ENCODE results near the gene PUSL1. TPM values are rescaled to one million over a fixed set of nuclear protein-coding genes. Genes with fewer than 3 reads are reported as not detected.

PUSL1 gene
- total and polyA plus RNA-seq, 2 experiments from 2014 or later, result 41.5 to 55.8 TPM

DNA sequence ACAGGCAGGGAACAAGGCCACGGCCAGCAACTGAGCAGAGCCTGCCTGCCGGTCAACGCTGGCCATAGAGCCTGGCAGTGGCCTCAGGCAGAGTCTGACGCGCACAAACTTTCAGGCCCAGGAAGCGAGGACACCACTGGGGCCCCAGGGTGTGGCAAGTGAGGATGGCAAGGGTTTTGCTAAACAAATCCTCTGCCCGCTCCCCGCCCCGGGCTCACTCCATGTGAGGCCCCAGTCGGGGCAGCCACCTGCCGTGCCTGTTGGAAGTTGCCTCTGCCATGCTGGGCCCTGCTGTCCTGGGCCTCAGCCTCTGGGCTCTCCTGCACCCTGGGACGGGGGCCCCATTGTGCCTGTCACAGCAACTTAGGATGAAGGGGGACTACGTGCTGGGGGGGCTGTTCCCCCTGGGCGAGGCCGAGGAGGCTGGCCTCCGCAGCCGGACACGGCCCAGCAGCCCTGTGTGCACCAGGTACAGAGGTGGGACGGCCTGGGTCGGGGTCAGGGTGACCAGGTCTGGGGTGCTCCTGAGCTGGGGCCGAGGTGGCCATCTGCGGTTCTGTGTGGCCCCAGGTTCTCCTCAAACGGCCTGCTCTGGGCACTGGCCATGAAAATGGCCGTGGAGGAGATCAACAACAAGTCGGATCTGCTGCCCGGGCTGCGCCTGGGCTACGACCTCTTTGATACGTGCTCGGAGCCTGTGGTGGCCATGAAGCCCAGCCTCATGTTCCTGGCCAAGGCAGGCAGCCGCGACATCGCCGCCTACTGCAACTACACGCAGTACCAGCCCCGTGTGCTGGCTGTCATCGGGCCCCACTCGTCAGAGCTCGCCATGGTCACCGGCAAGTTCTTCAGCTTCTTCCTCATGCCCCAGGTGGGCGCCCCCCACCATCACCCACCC is 22.9 kb downstream of the PUSL1 start, which contains the start of gene TAS1R3:
TAS1R3 (plus strand) TSS at position 213 of the 898 bp plus-strand sequence; CDS start at position 279, 66 bp downstream.
- Histone ChIP-seq H4K20me1 (replicated peaks; ENCODE audit: insufficient read depth) (no peaks in the 10 kb centered on the region), H3K36me3 (ENCODE audit: insufficient read depth) (no peaks in the 10 kb centered on the region)
- no peak; the same call in 2 of the 3 replicates for ATAC-seq

More for the DNA sequence above, 22.9 kb downstream of the PUSL1 start, which contains the start of gene TAS1R3:
- Mint-ChIP-seq H3K27me3 (ENCODE audit: insufficient read depth, low read depth, poor library complexity) (peaks cover 11% of the 10 kb centered on the region), H3K4me3 (no peak within 1 kb of the TSS), H3K36me3 (ENCODE audit: low read depth) (peaks cover 5% of the 10 kb centered on the region; the same call in 2 of the 3 replicates), H3K27ac (no peak within 1 kb of the TSS), H3K9me3 (no peaks in the 10 kb centered on the region), H3K4me1 (no peaks in the 10 kb centered on the region)
- TF ChIP-seq NANOG (IDR thresholded peaks at IDR 0.05; ENCODE audit: borderline replicate concordance), result no peak
- TF ChIP-seq CREB1 (CRISPR knock-in tag; IDR thresholded peaks at IDR 0.05; ENCODE audit: low read depth), result no peak
- no peak for TF ChIP-seq POLR2AphosphoS5 (IDR thresholded peaks at IDR 0.05; ENCODE audit: low read depth)
- no peak for TF ChIP-seq STAT1 (IDR thresholded peaks at IDR 0.05; ENCODE audit: unreplicated experiment)
- TF ChIP-seq, protein P1, sequence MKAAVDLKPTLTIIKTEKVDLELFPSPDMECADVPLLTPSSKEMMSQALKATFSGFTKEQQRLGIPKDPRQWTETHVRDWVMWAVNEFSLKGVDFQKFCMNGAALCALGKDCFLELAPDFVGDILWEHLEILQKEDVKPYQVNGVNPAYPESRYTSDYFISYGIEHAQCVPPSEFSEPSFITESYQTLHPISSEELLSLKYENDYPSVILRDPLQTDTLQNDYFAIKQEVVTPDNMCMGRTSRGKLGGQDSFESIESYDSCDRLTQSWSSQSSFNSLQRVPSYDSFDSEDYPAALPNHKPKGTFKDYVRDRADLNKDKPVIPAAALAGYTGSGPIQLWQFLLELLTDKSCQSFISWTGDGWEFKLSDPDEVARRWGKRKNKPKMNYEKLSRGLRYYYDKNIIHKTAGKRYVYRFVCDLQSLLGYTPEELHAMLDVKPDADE (IDR thresholded peaks at IDR 0.05), result no peak
- TF ChIP-seq ZNF114 (CRISPR knock-in tag; IDR thresholded peaks at IDR 0.05), result no peak
- TF ChIP-seq, protein P2, sequence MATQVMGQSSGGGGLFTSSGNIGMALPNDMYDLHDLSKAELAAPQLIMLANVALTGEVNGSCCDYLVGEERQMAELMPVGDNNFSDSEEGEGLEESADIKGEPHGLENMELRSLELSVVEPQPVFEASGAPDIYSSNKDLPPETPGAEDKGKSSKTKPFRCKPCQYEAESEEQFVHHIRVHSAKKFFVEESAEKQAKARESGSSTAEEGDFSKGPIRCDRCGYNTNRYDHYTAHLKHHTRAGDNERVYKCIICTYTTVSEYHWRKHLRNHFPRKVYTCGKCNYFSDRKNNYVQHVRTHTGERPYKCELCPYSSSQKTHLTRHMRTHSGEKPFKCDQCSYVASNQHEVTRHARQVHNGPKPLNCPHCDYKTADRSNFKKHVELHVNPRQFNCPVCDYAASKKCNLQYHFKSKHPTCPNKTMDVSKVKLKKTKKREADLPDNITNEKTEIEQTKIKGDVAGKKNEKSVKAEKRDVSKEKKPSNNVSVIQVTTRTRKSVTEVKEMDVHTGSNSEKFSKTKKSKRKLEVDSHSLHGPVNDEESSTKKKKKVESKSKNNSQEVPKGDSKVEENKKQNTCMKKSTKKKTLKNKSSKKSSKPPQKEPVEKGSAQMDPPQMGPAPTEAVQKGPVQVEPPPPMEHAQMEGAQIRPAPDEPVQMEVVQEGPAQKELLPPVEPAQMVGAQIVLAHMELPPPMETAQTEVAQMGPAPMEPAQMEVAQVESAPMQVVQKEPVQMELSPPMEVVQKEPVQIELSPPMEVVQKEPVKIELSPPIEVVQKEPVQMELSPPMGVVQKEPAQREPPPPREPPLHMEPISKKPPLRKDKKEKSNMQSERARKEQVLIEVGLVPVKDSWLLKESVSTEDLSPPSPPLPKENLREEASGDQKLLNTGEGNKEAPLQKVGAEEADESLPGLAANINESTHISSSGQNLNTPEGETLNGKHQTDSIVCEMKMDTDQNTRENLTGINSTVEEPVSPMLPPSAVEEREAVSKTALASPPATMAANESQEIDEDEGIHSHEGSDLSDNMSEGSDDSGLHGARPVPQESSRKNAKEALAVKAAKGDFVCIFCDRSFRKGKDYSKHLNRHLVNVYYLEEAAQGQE (IDR thresholded peaks at IDR 0.05; ENCODE audit: unreplicated experiment), result no peak
- TF ChIP-seq JUNB (IDR thresholded peaks at IDR 0.05; ENCODE audit: unreplicated experiment), result no peak
- no peak for TF ChIP-seq ZNF331 (CRISPR knock-in tag; IDR thresholded peaks at IDR 0.05; ENCODE audit: low read depth)
- TF ChIP-seq, protein P3, sequence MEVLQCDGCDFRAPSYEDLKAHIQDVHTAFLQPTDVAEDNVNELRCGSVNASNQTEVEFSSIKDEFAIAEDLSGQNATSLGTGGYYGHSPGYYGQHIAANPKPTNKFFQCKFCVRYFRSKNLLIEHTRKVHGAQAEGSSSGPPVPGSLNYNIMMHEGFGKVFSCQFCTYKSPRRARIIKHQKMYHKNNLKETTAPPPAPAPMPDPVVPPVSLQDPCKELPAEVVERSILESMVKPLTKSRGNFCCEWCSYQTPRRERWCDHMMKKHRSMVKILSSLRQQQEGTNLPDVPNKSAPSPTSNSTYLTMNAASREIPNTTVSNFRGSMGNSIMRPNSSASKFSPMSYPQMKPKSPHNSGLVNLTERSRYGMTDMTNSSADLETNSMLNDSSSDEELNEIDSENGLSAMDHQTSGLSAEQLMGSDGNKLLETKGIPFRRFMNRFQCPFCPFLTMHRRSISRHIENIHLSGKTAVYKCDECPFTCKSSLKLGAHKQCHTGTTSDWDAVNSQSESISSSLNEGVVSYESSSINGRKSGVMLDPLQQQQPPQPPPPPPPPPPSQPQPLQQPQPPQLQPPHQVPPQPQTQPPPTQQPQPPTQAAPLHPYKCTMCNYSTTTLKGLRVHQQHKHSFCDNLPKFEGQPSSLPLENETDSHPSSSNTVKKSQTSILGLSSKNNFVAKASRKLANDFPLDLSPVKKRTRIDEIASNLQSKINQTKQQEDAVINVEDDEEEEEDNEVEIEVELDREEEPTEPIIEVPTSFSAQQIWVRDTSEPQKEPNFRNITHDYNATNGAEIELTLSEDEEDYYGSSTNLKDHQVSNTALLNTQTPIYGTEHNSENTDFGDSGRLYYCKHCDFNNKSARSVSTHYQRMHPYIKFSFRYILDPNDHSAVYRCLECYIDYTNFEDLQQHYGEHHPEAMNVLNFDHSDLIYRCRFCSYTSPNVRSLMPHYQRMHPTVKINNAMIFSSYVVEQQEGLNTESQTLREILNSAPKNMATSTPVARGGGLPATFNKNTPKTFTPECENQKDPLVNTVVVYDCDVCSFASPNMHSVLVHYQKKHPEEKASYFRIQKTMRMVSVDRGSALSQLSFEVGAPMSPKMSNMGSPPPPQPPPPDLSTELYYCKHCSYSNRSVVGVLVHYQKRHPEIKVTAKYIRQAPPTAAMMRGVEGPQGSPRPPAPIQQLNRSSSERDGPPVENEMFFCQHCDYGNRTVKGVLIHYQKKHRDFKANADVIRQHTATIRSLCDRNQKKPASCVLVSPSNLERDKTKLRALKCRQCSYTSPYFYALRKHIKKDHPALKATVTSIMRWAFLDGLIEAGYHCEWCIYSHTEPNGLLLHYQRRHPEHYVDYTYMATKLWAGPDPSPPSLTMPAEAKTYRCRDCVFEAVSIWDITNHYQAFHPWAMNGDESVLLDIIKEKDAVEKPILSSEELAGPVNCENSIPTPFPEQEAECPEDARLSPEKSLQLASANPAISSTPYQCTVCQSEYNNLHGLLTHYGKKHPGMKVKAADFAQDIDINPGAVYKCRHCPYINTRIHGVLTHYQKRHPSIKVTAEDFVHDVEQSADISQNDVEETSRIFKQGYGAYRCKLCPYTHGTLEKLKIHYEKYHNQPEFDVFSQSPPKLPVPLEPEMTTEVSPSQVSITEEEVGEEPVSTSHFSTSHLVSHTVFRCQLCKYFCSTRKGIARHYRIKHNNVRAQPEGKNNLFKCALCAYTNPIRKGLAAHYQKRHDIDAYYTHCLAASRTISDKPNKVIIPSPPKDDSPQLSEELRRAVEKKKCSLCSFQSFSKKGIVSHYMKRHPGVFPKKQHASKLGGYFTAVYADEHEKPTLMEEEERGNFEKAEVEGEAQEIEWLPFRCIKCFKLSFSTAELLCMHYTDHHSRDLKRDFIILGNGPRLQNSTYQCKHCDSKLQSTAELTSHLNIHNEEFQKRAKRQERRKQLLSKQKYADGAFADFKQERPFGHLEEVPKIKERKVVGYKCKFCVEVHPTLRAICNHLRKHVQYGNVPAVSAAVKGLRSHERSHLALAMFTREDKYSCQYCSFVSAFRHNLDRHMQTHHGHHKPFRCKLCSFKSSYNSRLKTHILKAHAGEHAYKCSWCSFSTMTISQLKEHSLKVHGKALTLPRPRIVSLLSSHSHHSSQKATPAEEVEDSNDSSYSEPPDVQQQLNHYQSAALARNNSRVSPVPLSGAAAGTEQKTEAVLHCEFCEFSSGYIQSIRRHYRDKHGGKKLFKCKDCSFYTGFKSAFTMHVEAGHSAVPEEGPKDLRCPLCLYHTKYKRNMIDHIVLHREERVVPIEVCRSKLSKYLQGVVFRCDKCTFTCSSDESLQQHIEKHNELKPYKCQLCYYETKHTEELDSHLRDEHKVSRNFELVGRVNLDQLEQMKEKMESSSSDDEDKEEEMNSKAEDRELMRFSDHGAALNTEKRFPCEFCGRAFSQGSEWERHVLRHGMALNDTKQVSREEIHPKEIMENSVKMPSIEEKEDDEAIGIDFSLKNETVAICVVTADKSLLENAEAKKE (CRISPR knock-in tag; IDR thresholded peaks at IDR 0.05), result no peak
- no peak for TF ChIP-seq EZH2phosphoT487 (IDR thresholded peaks at IDR 0.05; ENCODE audit: unreplicated experiment)
- TF ChIP-seq, protein P4, sequence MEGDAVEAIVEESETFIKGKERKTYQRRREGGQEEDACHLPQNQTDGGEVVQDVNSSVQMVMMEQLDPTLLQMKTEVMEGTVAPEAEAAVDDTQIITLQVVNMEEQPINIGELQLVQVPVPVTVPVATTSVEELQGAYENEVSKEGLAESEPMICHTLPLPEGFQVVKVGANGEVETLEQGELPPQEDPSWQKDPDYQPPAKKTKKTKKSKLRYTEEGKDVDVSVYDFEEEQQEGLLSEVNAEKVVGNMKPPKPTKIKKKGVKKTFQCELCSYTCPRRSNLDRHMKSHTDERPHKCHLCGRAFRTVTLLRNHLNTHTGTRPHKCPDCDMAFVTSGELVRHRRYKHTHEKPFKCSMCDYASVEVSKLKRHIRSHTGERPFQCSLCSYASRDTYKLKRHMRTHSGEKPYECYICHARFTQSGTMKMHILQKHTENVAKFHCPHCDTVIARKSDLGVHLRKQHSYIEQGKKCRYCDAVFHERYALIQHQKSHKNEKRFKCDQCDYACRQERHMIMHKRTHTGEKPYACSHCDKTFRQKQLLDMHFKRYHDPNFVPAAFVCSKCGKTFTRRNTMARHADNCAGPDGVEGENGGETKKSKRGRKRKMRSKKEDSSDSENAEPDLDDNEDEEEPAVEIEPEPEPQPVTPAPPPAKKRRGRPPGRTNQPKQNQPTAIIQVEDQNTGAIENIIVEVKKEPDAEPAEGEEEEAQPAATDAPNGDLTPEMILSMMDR (conservative IDR thresholded peaks at IDR 0.05; ENCODE audit: low read depth in 2 of 2), result no peak
- no peak for TF ChIP-seq EZH2 (IDR thresholded peaks at IDR 0.05; ENCODE audit: low read depth, unreplicated experiment)
- H3F3A ChIP-seq (replicated peaks; ENCODE audit: low read depth), result peaks cover 18% of the 10 kb centered on the region; the same call in 1 of the 2 replicates
- H3K9me2 ChIP-seq (ENCODE audit: insufficient read depth), result no peaks in the 10 kb centered on the region
- H3K79me2 ChIP-seq (replicated peaks; ENCODE audit: insufficient read depth), result no peaks in the 10 kb centered on the region
- no peak within 1 kb of the TSS for H3K4me2 ChIP-seq
- no peak within 1 kb of the TSS for H3K27ac ChIP-seq (ENCODE audit: low read depth)
- no peak within 1 kb of the TSS for H2AFZ ChIP-seq
- no peak within 1 kb of the TSS for H3K4me3 ChIP-seq
- no peak for DNase-seq (ENCODE audit: low spot score)
- no peaks in the 10 kb centered on the region for H3K4me1 ChIP-seq (ENCODE audit: insufficient read depth)
- H3K27me3 ChIP-seq (ENCODE audit: insufficient read depth), result no peaks in the 10 kb centered on the region

Data from GM23338 (cell line).